Fibroblast of mammary gland (primary cell): ENCODE data around the gene PAQR5.

ENCODE experiments used
- DNase-seq: peaks from one replicate; pipeline ENCODE4 v3.0.0-alpha.2; 2010; ENCODE audit warnings: low read depth
- H3K4me3 ChIP-seq: 2 replicates; pipeline ENCODE4 v1.5.1; 2011; ENCODE audit warnings: low read depth, mild to moderate bottlenecking, low read length, moderate library complexity; ENCODE audit not compliant: control insufficient read depth
- CTCF ChIP-seq: conservative IDR thresholded peaks from 2 replicates; pipeline ENCODE4 v1.5.1; 2011; ENCODE audit warnings: low read depth, low read length, inconsistent platforms; ENCODE audit not compliant: control insufficient read depth, insufficient read depth

The PAQR5 gene

GRCh38 chr15:69398491-69398891 is 99.8 kb downstream of the PAQR5 start:
- no peak for TF ChIP-seq CTCF
- DNase-seq: peak; percentile 41
- no peak overlapping the region for H3K4me3 ChIP-seq

- TF ChIP-seq CTCF: no peak
- no peak for DNase-seq
- no peak overlapping the region for H3K4me3 ChIP-seq
Measured at GRCh38 chr15:69400850-69401249, 102.1 kb downstream of the PAQR5 start.

- TF ChIP-seq CTCF: no peak
- peak; percentile 33 for DNase-seq
- H3K4me3 ChIP-seq: no peak overlapping the region
Measured at GRCh38 chr15:69402816-69403215, 104.1 kb downstream of the PAQR5 start.

- DNase-seq: peak; percentile 91
- no peak overlapping the region for H3K4me3 ChIP-seq
- no peak for TF ChIP-seq CTCF
Measured at GRCh38 chr15:69403594-69403993, 104.9 kb downstream of the PAQR5 start.

- no peak for TF ChIP-seq CTCF
- H3K4me3 ChIP-seq: no peak overlapping the region
- no peak for DNase-seq
Measured at GRCh38 chr15:69405110-69405509, 106.4 kb downstream of the PAQR5 start.

GRCh38 chr15:69407719-69408400 is 109.1 kb downstream of the PAQR5 start:
- DNase-seq: no peak
- H3K4me3 ChIP-seq: no peak overlapping the region
- no peak for TF ChIP-seq CTCF

- no peak for TF ChIP-seq CTCF
- no peak for DNase-seq
- no peak overlapping the region for H3K4me3 ChIP-seq
Measured at GRCh38 chr15:69408841-69409240, 110.1 kb downstream of the PAQR5 start.
